DND-41 (cell line): ENCODE measurements around the gene ZMIZ1.

Experiments used
- CTCF ChIP-seq: IDR thresholded peaks from 2 replicates; pipeline ENCODE4 v1.5.1; 2012; ENCODE audit warnings: borderline replicate concordance, low read length, moderate library complexity, mild to moderate bottlenecking; ENCODE audit not compliant: poor library complexity, severe bottlenecking; ENCODE audit errors: extremely low read depth
- EZH2 ChIP-seq: IDR thresholded peaks from 3 replicates; pipeline ENCODE4 v1.6.1; 2012; ENCODE audit warnings: borderline replicate concordance, low read depth, mild to moderate bottlenecking, moderate library complexity, low read length, inconsistent platforms; ENCODE audit not compliant: severe bottlenecking

- no peak for TF ChIP-seq CTCF
- no peak for TF ChIP-seq EZH2
Observed at GRCh38 chr10:79164075-79164474, 95.3 kb downstream of the ZMIZ1 start.
